HCT116 (cell line): ENCODE results near the gene TULP4. TPM values are rescaled to one million over a fixed set of nuclear protein-coding genes. Genes with fewer than 3 reads are reported as not detected.

Experiments
- ATAC-seq: fragments of 200-7000 bp; cut with Tn5 transposase; 2 replicates; pipeline ENCODE4 v1.9.1; 2020; ENCODE audit warnings: mild to moderate bottlenecking, moderate library complexity
- BruUV-seq: library from RNA; stranded (reverse); fragments of 400-500 nt; replicated peaks from 2 replicates; lab custom pipeline; 2021; lab: Mats Ljungman, UMichigan
- CTCF ChIA-PET: fragments of 300-600 bp; sonication (Branson Sonifier 250); formaldehyde crosslinking; loops from one replicate; lab custom pipeline; 2021; ENCODE audit warnings: antibody characterized with exemption; lab: Charles Lee
- POLR2A ChIA-PET: fragments of 300-600, 350-600 bp; sonication (Branson Sonifier 250); formaldehyde crosslinking; loops from one replicate; lab custom pipeline; 2021; ENCODE audit warnings: antibody characterized with exemption; lab: Charles Lee
- RAD21 ChIA-PET, 2 experiments: fragments of 300-600 bp; sonication (Branson Sonifier 250); formaldehyde crosslinking; loops; one replicate each; lab custom pipeline; 2023; ENCODE audit warnings: low total read pairs in 2 of 2; ENCODE audit not compliant: uncharacterized antibody in 2 of 2, unreplicated experiment in 2 of 2, low non-redundant PET in 1 of 2; lab: Charles Lee
- DNase-seq: peaks from one replicate; pipeline ENCODE4 v3.0.0-alpha.2; 2010; ENCODE audit warnings: low read depth, low spot score
- H2AFZ ChIP-seq: fragments of 200-600 bp; shearing (Covaris generic), sonication (generic); 2 replicates; pipeline ENCODE4 v1.6.1; 2017; ENCODE audit warnings: low read depth, mixed run types, mixed read lengths, antibody characterized with exemption, low read length; ENCODE audit not compliant: poor library complexity, severe bottlenecking
- H3K27ac ChIP-seq: 2 replicates; pipeline ENCODE4 v1.5.1; 2012; ENCODE audit warnings: low read depth, low read length
- H3K27me3 ChIP-seq: fragments of 200-600 bp; sonication (generic); 2 replicates; pipeline ENCODE4 v1.6.1; 2016; ENCODE audit warnings: mixed run types, low read length, mixed read lengths; ENCODE audit not compliant: insufficient read depth
- H3K36me3 ChIP-seq, 2 experiments: fragments of 200-500 bp in 1 of 2; fragments of 200-600 bp in 1 of 2; sonication (Bioruptor generic) in 1 of 2; sonication (generic) in 1 of 2; 2 replicates each; pipeline versions ENCODE4 v1.5.1 to v1.6.1; 2014 to 2016; ENCODE audit warnings: low read length in 2 of 2, inconsistent platforms in 1 of 2, mixed read lengths in 1 of 2, mixed run types in 1 of 2; ENCODE audit not compliant: insufficient read depth in 2 of 2, control insufficient read depth in 1 of 2
- H3K4me1 ChIP-seq, 2 experiments: fragments of 200-600 bp in 1 of 2; sonication (generic) in 1 of 2; 2 replicates each; pipeline versions ENCODE4 v1.5.1 to v1.6.1; 2012 to 2017; ENCODE audit warnings: low read length in 2 of 2, inconsistent platforms in 1 of 2, mild to moderate bottlenecking in 1 of 2, mixed read lengths in 1 of 2, mixed run types in 1 of 2, moderate library complexity in 1 of 2; ENCODE audit not compliant: insufficient read depth in 2 of 2, control insufficient read depth in 1 of 2
- H3K4me2 ChIP-seq: fragments of 200-600 bp; sonication (generic); 2 replicates; pipeline ENCODE4 v1.6.1; 2017; ENCODE audit warnings: mixed run types, low read length, mixed read lengths
- H3K4me3 ChIP-seq, 2 experiments: fragments of 200-600 bp in 1 of 2; sonication (generic) in 1 of 2; replicated peaks in 1 of 2; 2 replicates each; pipeline ENCODE4 v1.5.1; 2011 to 2016; ENCODE audit warnings: low read length in 2 of 2, control low read depth in 1 of 2, low read depth in 1 of 2, mild to moderate bottlenecking in 1 of 2, mixed read lengths in 1 of 2, mixed run types in 1 of 2
- H3K79me2 ChIP-seq: fragments of 200-600 bp; sonication (generic); 2 replicates; pipeline ENCODE4 v1.6.1; 2017; ENCODE audit warnings: mild to moderate bottlenecking, mixed run types, low read length, moderate library complexity, mixed read lengths; ENCODE audit not compliant: insufficient read depth
- H3K9ac ChIP-seq: fragments of 200-600 bp; sonication (generic); 2 replicates; pipeline ENCODE4 v1.6.1; 2016; ENCODE audit warnings: low read length, mixed read lengths
- H3K9me2 ChIP-seq: fragments of 200-600 bp; sonication (generic), shearing (Covaris generic); 2 replicates; pipeline ENCODE4 v1.6.1; 2017; ENCODE audit warnings: mixed run types, mild to moderate bottlenecking, moderate library complexity; ENCODE audit not compliant: insufficient read depth
- H3K9me3 ChIP-seq, 2 experiments: fragments of 200-500 bp in 1 of 2; fragments of 200-600 bp in 1 of 2; sonication (Bioruptor generic) in 1 of 2; sonication (generic) in 1 of 2; 2 replicates each; pipeline ENCODE4 v1.6.1; 2014 to 2017; ENCODE audit warnings: low read length in 2 of 2, mixed read lengths in 2 of 2, inconsistent platforms in 1 of 2, low read depth in 1 of 2, mild to moderate bottlenecking in 1 of 2, mixed run types in 1 of 2, moderate library complexity in 1 of 2; ENCODE audit not compliant: control insufficient read depth in 1 of 2, insufficient read depth in 1 of 2
- H4K20me1 ChIP-seq: fragments of 200-600 bp; sonication (generic), shearing (Covaris generic); 2 replicates; pipeline ENCODE4 v1.6.1; 2017; ENCODE audit warnings: mixed run types, mild to moderate bottlenecking, moderate library complexity; ENCODE audit not compliant: insufficient read depth
- EGR1 ChIP-seq: IDR thresholded peaks from 2 replicates; pipeline ENCODE4 v1.6.1; 2012; ENCODE audit warnings: low read depth
- ELF1 ChIP-seq: IDR thresholded peaks from 2 replicates; pipeline ENCODE4 v1.6.1; 2012; ENCODE audit warnings: low read depth, borderline replicate concordance
- FOSL1 ChIP-seq: IDR thresholded peaks from 2 replicates; pipeline ENCODE4 v1.6.1; 2012; ENCODE audit warnings: low read depth
- JUND ChIP-seq: IDR thresholded peaks from 2 replicates; pipeline ENCODE4 v1.6.1; 2012
- RAD21 ChIP-seq: IDR thresholded peaks from 2 replicates; pipeline ENCODE4 v1.6.1; 2012; ENCODE audit warnings: low read depth, mild to moderate bottlenecking
- SRF ChIP-seq: IDR thresholded peaks from 2 replicates; pipeline ENCODE4 v1.6.1; 2012; ENCODE audit warnings: low read depth
- TCF7L2 ChIP-seq: IDR thresholded peaks from 2 replicates; pipeline ENCODE4 v1.7.0; 2011; ENCODE audit warnings: borderline replicate concordance, inconsistent platforms; ENCODE audit not compliant: insufficient read depth, insufficient read length; ENCODE audit errors: extremely low read depth
- YY1 ChIP-seq: IDR thresholded peaks from 2 replicates; pipeline ENCODE4 v1.6.1; 2011; ENCODE audit warnings: low read length, low read depth, moderate library complexity, mild to moderate bottlenecking; ENCODE audit not compliant: insufficient replicate concordance; ENCODE audit errors: extremely low read depth
- intact Hi-C: fragments of 100-400 bp; cut with micrococcal nuclease; formaldehyde crosslinking; loops from 2 replicates; pipeline ENCODE4 v1.10.0; 2022
- total RNA-seq: library from RNA; stranded (reverse); gene quantifications from one replicate; pipeline ENCODE4 v1.2.1, GENCODE V29; 2021; ENCODE audit not compliant: unreplicated experiment
- TF ChIP-seq, protein P1 (sequence below), 3 experiments: fragments of 200-600 bp in 1 of 3; sonication (generic) in 1 of 3; IDR thresholded peaks in 2 of 3; conservative IDR thresholded peaks in 1 of 3; 2 replicates each; pipeline ENCODE4 v1.5.1; 2012 to 2017; ENCODE audit warnings: low read depth in 2 of 3, low read length in 2 of 3, antibody characterized with exemption in 1 of 3, borderline replicate concordance in 1 of 3, control low read depth in 1 of 3, mild to moderate bottlenecking in 1 of 3, mixed read lengths in 1 of 3, mixed run types in 1 of 3, moderate library complexity in 1 of 3; ENCODE audit not compliant: insufficient read depth in 1 of 3
- TF ChIP-seq, protein P2 (sequence below): IDR thresholded peaks from 2 replicates; pipeline ENCODE4 v1.6.1; 2012; ENCODE audit warnings: low read depth
- TF ChIP-seq, protein P3 (sequence below): IDR thresholded peaks from 2 replicates; pipeline ENCODE4 v1.6.1; 2012

Gene TULP4
- total RNA-seq, 1 experiment from 2014 or later, result 70.8 TPM

DNA sequence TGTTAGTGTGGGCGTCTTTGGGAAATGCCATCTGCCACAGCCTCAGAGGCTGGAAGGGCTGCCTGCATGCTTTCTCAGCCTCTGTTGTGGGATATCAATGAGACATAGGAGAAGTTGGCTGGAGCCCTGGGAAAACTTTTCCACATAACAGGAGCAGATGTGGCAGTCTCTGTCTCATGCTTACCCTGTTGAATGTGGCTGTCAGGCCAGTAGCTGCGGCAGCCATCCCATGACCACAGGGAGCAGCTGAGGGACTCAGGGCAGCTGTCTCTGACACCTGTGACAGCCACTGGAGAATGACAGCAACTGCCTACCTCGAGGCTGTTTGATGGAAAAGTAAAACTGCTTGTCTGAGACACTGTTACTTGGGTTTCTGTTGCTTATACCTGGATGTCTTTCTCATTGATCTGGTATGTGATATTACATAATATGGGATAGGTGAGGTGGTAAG, 64.4 kb downstream of the TULP4 start:
- H3K27me3 ChIP-seq, result no peaks in the 10 kb centered on the region
- ChIA-PET CTCF (no interaction called here), POLR2A (no interaction called here), RAD21 (no interaction called here)
- TF ChIP-seq EGR1, result no peak
- no peak for TF ChIP-seq SRF
- TF ChIP-seq JUND, result no peak
- TF ChIP-seq, protein P1, sequence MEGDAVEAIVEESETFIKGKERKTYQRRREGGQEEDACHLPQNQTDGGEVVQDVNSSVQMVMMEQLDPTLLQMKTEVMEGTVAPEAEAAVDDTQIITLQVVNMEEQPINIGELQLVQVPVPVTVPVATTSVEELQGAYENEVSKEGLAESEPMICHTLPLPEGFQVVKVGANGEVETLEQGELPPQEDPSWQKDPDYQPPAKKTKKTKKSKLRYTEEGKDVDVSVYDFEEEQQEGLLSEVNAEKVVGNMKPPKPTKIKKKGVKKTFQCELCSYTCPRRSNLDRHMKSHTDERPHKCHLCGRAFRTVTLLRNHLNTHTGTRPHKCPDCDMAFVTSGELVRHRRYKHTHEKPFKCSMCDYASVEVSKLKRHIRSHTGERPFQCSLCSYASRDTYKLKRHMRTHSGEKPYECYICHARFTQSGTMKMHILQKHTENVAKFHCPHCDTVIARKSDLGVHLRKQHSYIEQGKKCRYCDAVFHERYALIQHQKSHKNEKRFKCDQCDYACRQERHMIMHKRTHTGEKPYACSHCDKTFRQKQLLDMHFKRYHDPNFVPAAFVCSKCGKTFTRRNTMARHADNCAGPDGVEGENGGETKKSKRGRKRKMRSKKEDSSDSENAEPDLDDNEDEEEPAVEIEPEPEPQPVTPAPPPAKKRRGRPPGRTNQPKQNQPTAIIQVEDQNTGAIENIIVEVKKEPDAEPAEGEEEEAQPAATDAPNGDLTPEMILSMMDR (IDR thresholded peaks at IDR 0.05 in 2 of 3, conservative IDR thresholded peaks at IDR 0.05 in 1 of 3; ENCODE audit: borderline replicate concordance in 1 of 3, insufficient read depth in 1 of 3, low read depth in 2 of 3, low read length in 2 of 3), result no peak
- TF ChIP-seq, protein P2, sequence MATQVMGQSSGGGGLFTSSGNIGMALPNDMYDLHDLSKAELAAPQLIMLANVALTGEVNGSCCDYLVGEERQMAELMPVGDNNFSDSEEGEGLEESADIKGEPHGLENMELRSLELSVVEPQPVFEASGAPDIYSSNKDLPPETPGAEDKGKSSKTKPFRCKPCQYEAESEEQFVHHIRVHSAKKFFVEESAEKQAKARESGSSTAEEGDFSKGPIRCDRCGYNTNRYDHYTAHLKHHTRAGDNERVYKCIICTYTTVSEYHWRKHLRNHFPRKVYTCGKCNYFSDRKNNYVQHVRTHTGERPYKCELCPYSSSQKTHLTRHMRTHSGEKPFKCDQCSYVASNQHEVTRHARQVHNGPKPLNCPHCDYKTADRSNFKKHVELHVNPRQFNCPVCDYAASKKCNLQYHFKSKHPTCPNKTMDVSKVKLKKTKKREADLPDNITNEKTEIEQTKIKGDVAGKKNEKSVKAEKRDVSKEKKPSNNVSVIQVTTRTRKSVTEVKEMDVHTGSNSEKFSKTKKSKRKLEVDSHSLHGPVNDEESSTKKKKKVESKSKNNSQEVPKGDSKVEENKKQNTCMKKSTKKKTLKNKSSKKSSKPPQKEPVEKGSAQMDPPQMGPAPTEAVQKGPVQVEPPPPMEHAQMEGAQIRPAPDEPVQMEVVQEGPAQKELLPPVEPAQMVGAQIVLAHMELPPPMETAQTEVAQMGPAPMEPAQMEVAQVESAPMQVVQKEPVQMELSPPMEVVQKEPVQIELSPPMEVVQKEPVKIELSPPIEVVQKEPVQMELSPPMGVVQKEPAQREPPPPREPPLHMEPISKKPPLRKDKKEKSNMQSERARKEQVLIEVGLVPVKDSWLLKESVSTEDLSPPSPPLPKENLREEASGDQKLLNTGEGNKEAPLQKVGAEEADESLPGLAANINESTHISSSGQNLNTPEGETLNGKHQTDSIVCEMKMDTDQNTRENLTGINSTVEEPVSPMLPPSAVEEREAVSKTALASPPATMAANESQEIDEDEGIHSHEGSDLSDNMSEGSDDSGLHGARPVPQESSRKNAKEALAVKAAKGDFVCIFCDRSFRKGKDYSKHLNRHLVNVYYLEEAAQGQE, result no peak
- TF ChIP-seq, protein P3, sequence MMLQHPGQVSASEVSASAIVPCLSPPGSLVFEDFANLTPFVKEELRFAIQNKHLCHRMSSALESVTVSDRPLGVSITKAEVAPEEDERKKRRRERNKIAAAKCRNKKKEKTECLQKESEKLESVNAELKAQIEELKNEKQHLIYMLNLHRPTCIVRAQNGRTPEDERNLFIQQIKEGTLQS, result no peak
- TF ChIP-seq TCF7L2, result no peak
- no peak for TF ChIP-seq YY1
- TF ChIP-seq FOSL1, result no peak
- no peak for TF ChIP-seq ELF1
- TF ChIP-seq RAD21, result no peak
- H4K20me1 ChIP-seq, result peaks cover 5% of the 10 kb centered on the region; the same call in 1 of the 2 replicates
- ATAC-seq (no peak), DNase-seq (no peak)
- peaks cover 4% of the 10 kb centered on the region; the same call in 1 of the 2 replicates for H3K79me2 ChIP-seq
- no TSS peak for BruUV-seq
- H3K36me3 ChIP-seq, result no peaks in the 10 kb centered on the region
- H3K4me1 ChIP-seq, result no peaks in the 10 kb centered on the region
- H3K9ac ChIP-seq, result no peak overlapping the region
- no peaks in the 10 kb centered on the region for H3K9me3 ChIP-seq
- no peak overlapping the region for H2AFZ ChIP-seq
- no peaks in the 10 kb centered on the region for H3K9me2 ChIP-seq
- H3K4me3 ChIP-seq, result no peak overlapping the region
- intact Hi-C loops, result no loop called here
- no peak overlapping the region for H3K27ac ChIP-seq
- H3K4me2 ChIP-seq, result no peak overlapping the region
